ENCODE results near the gene PTPRS. TPM values are rescaled to one million over a fixed set of nuclear protein-coding genes. Genes with fewer than 3 reads are reported as not detected.
"Not testable (repeated sequence)": the region's sequence is repeated elsewhere in the genome, so short reads cannot be mapped to it uniquely, and the experiment has no call there.

The PTPRS gene
- total RNA-seq, 1 donor from 2014 or later: 107 TPM

DNA sequence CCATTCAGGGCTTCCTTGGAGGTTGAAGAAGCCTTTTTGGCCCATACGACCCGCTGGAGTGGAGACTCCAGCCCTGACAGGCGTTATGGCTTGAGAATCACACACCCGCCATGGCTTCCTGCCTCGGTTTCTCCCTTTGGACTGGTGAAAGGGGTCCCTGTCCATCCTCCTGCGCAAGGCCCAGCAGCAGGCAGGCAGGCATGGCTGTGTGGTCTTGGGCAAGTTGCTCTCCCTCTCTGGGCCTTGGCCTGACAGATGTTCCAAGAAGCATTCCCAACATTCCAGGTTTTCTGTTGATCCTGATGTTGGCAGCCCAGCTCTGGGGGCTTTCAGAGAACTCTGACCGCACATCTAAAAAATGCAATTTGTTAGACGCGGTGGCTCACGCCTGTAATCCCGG lies 8.1 kb downstream of the PTPRS start:
- ATAC-seq (no peak), DNase-seq (no peak)
- H3K9me3 ChIP-seq: no peaks in the 10 kb centered on the region
- intact Hi-C loops (cut with DNase I): no loop called here
- no peak overlapping the region for H3K4me3 ChIP-seq
- no peaks in the 10 kb centered on the region for H3K4me1 ChIP-seq
- TF ChIP-seq, protein P1, sequence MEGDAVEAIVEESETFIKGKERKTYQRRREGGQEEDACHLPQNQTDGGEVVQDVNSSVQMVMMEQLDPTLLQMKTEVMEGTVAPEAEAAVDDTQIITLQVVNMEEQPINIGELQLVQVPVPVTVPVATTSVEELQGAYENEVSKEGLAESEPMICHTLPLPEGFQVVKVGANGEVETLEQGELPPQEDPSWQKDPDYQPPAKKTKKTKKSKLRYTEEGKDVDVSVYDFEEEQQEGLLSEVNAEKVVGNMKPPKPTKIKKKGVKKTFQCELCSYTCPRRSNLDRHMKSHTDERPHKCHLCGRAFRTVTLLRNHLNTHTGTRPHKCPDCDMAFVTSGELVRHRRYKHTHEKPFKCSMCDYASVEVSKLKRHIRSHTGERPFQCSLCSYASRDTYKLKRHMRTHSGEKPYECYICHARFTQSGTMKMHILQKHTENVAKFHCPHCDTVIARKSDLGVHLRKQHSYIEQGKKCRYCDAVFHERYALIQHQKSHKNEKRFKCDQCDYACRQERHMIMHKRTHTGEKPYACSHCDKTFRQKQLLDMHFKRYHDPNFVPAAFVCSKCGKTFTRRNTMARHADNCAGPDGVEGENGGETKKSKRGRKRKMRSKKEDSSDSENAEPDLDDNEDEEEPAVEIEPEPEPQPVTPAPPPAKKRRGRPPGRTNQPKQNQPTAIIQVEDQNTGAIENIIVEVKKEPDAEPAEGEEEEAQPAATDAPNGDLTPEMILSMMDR (IDR thresholded peaks at IDR 0.05): no peak
- no peaks in the 10 kb centered on the region for H3K36me3 ChIP-seq
- no peak overlapping the region for H3K27ac ChIP-seq
- H3K27me3 ChIP-seq (ENCODE audit: low read depth): peaks cover 47% of the 10 kb centered on the region

DNA sequence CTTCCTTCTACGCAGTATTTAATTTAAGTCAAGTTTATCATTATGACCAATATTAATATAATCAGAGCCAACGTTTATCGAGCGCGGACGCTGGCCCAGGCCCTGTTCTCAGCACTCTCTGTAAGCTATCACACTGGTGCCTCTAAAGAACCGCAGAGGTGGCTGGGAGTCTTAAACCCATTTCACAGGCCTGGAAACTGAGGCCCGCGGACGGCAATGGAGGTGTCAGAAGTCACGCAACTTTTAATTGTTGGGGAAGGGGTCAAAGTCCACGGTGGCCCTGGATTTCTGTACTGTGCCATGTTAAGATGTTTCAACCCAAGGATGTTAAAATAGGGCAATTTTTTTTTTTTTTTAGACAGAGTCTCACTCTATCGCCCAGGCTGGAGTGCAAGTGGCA lies 8.8 kb downstream of the PTPRS start:
- H3K27ac ChIP-seq: no peak overlapping the region
- H3K9me3 ChIP-seq: no peaks in the 10 kb centered on the region
- peaks cover 40% of the 10 kb centered on the region for H3K27me3 ChIP-seq (ENCODE audit: low read depth)
- no peaks in the 10 kb centered on the region for H3K4me1 ChIP-seq
- H3K36me3 ChIP-seq: no peaks in the 10 kb centered on the region
- no peak for DNase-seq
- intact Hi-C loops (cut with DNase I): no loop called here
- no peak for ATAC-seq
- H3K4me3 ChIP-seq: no peak overlapping the region
- TF ChIP-seq, protein P1 (IDR thresholded peaks at IDR 0.05): no peak

DNA sequence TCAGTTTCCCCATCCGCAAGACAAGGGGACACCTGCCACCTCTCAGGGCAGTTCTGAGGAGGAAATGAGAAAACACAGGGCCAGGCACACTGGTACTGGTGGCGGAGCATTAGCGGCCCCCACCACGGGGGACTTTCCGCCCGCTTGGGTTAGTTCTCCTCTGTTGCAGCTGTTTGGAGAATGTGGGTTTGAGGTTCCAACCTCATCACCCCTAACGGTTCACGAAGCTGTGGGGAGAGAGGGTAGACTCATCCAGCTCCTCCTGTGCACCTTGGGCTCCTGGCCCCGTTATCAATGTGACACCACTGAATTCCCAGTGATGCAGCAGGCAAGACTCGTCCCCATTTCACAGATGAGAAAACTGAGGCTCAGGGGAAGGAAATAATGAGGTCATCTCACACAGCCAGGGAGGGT lies 10.3 kb downstream of the PTPRS start:
- H3K4me1 ChIP-seq: no peaks in the 10 kb centered on the region
- H3K27ac ChIP-seq: no peak overlapping the region
- no peaks in the 10 kb centered on the region for H3K36me3 ChIP-seq
- intact Hi-C loops (cut with DNase I): no loop called here
- no peak overlapping the region for H3K4me3 ChIP-seq
- DNase-seq: no peak
- ATAC-seq: no peak
- peaks cover 28% of the 10 kb centered on the region for H3K27me3 ChIP-seq (ENCODE audit: low read depth)
- no peaks in the 10 kb centered on the region for H3K9me3 ChIP-seq
- TF ChIP-seq, protein P1 (IDR thresholded peaks at IDR 0.05): no peak

DNA sequence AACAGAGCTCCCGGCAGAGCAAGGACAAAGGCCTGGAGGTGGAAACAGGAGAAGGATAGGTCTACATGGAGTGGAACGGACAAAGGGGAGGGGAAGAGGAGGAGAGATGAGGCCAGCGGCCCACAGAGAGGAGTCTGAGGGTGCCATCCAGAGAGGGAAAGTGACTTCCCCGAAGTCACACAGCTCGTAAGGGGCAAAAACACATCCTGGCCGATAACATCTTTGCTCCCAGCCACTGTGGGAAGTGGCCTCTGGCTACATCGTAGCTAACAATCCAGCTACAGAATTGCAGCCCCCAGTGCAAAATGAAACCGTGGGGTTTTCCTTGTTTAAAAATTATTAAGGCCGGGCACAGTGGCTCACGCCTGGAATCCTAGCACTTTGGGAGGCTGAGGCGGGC lies 11.5 kb downstream of the PTPRS start:
- TF ChIP-seq, protein P1 (IDR thresholded peaks at IDR 0.05): no peak
- Histone ChIP-seq H3K9me3 (peaks cover 4% of the 10 kb centered on the region), H3K27ac (no peak overlapping the region), H3K4me1 (no peaks in the 10 kb centered on the region), H3K27me3 (ENCODE audit: low read depth) (peaks cover 16% of the 10 kb centered on the region), H3K4me3 (no peak overlapping the region), H3K36me3 (no peaks in the 10 kb centered on the region)
- intact Hi-C loops (cut with DNase I): no loop called here
- ATAC-seq (no peak), DNase-seq (no peak)

DNA sequence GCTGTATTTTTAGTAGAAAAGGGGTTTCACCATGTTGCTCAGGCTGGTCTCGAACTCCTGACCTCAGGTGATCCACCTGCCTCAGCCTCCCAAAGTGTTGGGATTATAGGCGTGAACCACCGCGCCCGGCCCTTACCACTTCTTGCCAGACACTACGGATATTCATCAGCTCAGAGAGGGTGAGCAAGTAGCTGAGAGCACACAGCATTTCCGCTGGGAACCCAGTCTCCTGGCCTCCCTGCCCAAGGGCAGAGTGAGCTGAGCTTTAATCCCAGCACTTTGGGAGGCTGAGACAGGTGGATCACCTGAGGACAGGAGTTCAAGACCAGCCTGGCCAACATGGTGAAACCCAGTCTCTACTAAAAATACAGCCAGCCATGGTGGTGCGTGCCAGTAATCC lies 12.2 kb downstream of the PTPRS start:
- H3K27ac ChIP-seq; H3K36me3 ChIP-seq; H3K9me3 ChIP-seq; ATAC-seq; H3K4me1 ChIP-seq; intact Hi-C loops (cut with DNase I); DNase-seq; H3K4me3 ChIP-seq: not testable (repeated sequence)
- H3K27me3 ChIP-seq (ENCODE audit: low read depth): peaks cover 10% of the 10 kb centered on the region

DNA sequence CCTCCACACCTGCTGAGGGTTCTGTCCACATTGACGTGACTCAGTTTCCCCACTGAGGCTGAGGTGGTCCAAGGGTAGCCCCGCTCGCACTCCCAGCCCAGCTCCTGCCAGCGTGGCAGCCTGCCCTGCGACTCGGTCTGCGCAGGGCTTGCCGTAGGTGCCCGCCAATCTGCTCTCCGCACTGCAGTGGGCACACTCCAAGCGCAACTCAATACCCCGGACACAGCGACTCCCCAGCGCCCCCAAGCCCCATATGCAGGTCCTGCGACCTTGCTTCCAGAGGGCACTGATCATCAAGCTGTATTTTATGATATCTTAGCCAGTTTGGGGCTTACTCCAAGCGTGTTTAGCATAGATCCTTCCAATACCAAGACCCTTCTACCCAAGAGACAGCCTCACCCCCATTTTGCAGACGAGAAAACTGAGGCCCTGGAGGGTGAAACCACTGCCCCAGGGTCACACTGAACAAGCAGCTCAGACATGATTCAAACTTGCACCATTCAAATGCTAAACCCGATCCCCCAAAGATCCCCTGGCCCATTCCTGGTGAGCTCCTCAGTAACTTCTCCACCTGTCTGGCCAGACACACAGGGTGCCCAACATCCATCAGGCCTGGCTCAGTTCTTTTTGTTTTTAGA lies 13.5 kb downstream of the PTPRS start:
- Histone ChIP-seq H3K4me1 (no peaks in the 10 kb centered on the region), H3K27me3 (ENCODE audit: low read depth) (peaks cover 10% of the 10 kb centered on the region), H3K9me3 (peaks cover 4% of the 10 kb centered on the region), H3K4me3 (no peak overlapping the region), H3K27ac (no peak overlapping the region), H3K36me3 (no peaks in the 10 kb centered on the region)
- TF ChIP-seq, protein P1 (IDR thresholded peaks at IDR 0.05): no peak
- DNase-seq: no peak
- ATAC-seq: no peak
- intact Hi-C loops (cut with DNase I): no loop called here

Measured in lower lobe of right lung (tissue), 2 donors.